HEK293 (cell line): Measurements from ENCODE around the gene LARGE1.

ENCODE experiments used
- GLI2 ChIP-seq: fragments of 450-650 bp; formaldehyde crosslinking; IDR thresholded peaks from 2 replicates; pipeline ENCODE4; 2017; ENCODE audit warnings: missing biosample characterization, missing genetic modification characterization, low read depth, borderline replicate concordance
- ZBTB1 ChIP-seq: fragments of 450-650 bp; formaldehyde crosslinking; IDR thresholded peaks from 2 replicates; pipeline ENCODE4 v1.5.1; 2016; ENCODE audit warnings: missing biosample characterization, missing genetic modification characterization
- ZNF274 ChIP-seq, 2 experiments: fragments of 200-500 bp in 1 of 2; fragments of 450-650 bp in 1 of 2; sonication (Bioruptor generic) in 1 of 2; formaldehyde crosslinking in 1 of 2; IDR thresholded peaks; 2 replicates each; pipeline versions ENCODE4 v1.5.1 to v1.6.1; 2014 to 2016; ENCODE audit warnings: borderline replicate concordance in 1 of 2, inconsistent platforms in 1 of 2, low read length in 1 of 2, missing biosample characterization in 1 of 2, missing genetic modification characterization in 1 of 2
- ZNF560 ChIP-seq: fragments of 450-650 bp; formaldehyde crosslinking; IDR thresholded peaks from 2 replicates; pipeline ENCODE4 v1.5.1; 2017; ENCODE audit warnings: missing biosample characterization, missing genetic modification characterization, borderline replicate concordance
- TF ChIP-seq, protein P1 (sequence below): fragments of 450-650 bp; formaldehyde crosslinking; IDR thresholded peaks from 2 replicates; pipeline ENCODE4 v1.5.1; 2016; ENCODE audit warnings: missing biosample characterization, missing genetic modification characterization
- TF ChIP-seq, protein P2 (sequence below): fragments of 450-650 bp; formaldehyde crosslinking; IDR thresholded peaks from 2 replicates; pipeline ENCODE4 v1.5.1; 2016; ENCODE audit warnings: missing biosample characterization, missing genetic modification characterization, borderline replicate concordance

DNA sequence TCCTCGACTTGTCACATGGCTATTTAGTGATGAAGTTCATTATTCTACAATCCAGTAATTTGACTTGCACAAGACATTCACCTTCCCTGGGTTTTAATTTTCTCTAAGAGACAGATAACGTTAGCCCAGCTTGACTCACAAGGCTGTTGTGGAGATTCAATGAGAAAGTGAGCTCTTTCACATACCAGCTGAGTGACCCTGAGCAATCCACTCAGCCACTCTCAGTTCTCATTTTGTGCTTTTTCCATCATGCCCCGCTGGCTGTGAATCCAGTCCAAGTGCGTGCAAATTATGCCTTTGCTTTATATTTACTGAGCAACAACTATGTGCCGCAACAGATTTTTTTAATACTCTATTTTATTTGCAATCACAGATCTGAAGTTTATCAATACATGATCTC is 176.5 kb downstream of the LARGE1 start:
- TF ChIP-seq ZNF560 (no peak), ZBTB1 (tag by site-specific recombination) (no peak), GLI2 (tag by site-specific recombination) (no peak), ZNF274 (IDR thresholded peaks at IDR 0.05; ENCODE audit: low read length) (no peak), ZNF274 (tag by site-specific recombination; IDR thresholded peaks at IDR 0.05; ENCODE audit: borderline replicate concordance) (no peak)
- TF ChIP-seq, protein P1, sequence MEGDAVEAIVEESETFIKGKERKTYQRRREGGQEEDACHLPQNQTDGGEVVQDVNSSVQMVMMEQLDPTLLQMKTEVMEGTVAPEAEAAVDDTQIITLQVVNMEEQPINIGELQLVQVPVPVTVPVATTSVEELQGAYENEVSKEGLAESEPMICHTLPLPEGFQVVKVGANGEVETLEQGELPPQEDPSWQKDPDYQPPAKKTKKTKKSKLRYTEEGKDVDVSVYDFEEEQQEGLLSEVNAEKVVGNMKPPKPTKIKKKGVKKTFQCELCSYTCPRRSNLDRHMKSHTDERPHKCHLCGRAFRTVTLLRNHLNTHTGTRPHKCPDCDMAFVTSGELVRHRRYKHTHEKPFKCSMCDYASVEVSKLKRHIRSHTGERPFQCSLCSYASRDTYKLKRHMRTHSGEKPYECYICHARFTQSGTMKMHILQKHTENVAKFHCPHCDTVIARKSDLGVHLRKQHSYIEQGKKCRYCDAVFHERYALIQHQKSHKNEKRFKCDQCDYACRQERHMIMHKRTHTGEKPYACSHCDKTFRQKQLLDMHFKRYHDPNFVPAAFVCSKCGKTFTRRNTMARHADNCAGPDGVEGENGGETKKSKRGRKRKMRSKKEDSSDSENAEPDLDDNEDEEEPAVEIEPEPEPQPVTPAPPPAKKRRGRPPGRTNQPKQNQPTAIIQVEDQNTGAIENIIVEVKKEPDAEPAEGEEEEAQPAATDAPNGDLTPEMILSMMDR: no peak
- TF ChIP-seq, protein P2, sequence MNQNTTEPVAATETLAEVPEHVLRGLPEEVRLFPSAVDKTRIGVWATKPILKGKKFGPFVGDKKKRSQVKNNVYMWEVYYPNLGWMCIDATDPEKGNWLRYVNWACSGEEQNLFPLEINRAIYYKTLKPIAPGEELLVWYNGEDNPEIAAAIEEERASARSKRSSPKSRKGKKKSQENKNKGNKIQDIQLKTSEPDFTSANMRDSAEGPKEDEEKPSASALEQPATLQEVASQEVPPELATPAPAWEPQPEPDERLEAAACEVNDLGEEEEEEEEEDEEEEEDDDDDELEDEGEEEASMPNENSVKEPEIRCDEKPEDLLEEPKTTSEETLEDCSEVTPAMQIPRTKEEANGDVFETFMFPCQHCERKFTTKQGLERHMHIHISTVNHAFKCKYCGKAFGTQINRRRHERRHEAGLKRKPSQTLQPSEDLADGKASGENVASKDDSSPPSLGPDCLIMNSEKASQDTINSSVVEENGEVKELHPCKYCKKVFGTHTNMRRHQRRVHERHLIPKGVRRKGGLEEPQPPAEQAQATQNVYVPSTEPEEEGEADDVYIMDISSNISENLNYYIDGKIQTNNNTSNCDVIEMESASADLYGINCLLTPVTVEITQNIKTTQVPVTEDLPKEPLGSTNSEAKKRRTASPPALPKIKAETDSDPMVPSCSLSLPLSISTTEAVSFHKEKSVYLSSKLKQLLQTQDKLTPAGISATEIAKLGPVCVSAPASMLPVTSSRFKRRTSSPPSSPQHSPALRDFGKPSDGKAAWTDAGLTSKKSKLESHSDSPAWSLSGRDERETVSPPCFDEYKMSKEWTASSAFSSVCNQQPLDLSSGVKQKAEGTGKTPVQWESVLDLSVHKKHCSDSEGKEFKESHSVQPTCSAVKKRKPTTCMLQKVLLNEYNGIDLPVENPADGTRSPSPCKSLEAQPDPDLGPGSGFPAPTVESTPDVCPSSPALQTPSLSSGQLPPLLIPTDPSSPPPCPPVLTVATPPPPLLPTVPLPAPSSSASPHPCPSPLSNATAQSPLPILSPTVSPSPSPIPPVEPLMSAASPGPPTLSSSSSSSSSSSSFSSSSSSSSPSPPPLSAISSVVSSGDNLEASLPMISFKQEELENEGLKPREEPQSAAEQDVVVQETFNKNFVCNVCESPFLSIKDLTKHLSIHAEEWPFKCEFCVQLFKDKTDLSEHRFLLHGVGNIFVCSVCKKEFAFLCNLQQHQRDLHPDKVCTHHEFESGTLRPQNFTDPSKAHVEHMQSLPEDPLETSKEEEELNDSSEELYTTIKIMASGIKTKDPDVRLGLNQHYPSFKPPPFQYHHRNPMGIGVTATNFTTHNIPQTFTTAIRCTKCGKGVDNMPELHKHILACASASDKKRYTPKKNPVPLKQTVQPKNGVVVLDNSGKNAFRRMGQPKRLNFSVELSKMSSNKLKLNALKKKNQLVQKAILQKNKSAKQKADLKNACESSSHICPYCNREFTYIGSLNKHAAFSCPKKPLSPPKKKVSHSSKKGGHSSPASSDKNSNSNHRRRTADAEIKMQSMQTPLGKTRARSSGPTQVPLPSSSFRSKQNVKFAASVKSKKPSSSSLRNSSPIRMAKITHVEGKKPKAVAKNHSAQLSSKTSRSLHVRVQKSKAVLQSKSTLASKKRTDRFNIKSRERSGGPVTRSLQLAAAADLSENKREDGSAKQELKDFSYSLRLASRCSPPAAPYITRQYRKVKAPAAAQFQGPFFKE (tag by site-specific recombination): no peak
